Measurements from ENCODE around the gene SKAP2. TPM values are rescaled to one million over a fixed set of nuclear protein-coding genes. Genes with fewer than 3 reads are reported as not detected.

The SKAP2 gene
- polyA plus RNA-seq, 3 donors: 19.2 to 204 (median 158) TPM

DNA sequence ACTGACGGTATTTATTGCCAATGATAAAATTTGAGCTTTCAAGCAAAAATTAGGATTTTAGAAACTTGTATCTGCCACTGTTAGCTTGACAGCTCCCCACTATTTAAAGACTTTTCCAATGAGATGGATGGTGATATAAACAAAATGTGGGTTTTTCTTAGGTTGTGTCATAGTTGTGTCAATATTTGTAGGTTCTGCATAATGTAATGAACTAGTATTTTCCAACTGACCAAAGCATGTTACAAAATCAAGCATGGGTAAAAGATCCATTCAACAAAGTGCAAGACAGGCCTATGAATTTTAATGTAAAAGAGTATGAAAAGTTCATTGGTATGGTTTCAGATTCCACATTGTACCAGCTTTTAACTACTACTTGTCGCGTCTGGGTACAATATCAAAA lies 165.6 kb downstream of the SKAP2 start:
- Histone ChIP-seq H3K27me3 (ENCODE audit: control insufficient read depth in 2 of 2, insufficient read depth in 2 of 2, low read length in 2 of 2) (no peaks in the 10 kb centered on the region), H3K9ac (ENCODE audit: insufficient read depth, low read length, poor library complexity, severe bottlenecking) (no peak overlapping the region), H3K27ac (ENCODE audit: low read depth in 1 of 2, low read length in 2 of 2) (no peak overlapping the region), H4K20me1 (ENCODE audit: insufficient read depth, low read length) (peaks cover 3% of the 10 kb centered on the region), H3K36me3 (replicated peaks in 1 of 2; ENCODE audit: control insufficient read depth in 1 of 2, insufficient read depth in 2 of 2, low read length in 2 of 2) (peaks cover 2 to 27% of the 10 kb centered on the region in 2 donors), H3K4me3 (replicated peaks in 1 of 3; ENCODE audit: low read depth in 2 of 3, low read length in 3 of 3) (no peak overlapping the region), H3K4me2 (replicated peaks; ENCODE audit: extremely low read depth, low read length, poor library complexity, severe bottlenecking) (no peak overlapping the region), H3K79me2 (ENCODE audit: insufficient read depth, low read length) (no peaks in the 10 kb centered on the region), H3K9me3 (replicated peaks in 1 of 2; ENCODE audit: control insufficient read depth in 1 of 2, insufficient read depth in 1 of 2, low read length in 2 of 2) (no peaks in the 10 kb centered on the region), H3K4me1 (ENCODE audit: control insufficient read depth in 1 of 2, insufficient read depth in 2 of 2, low read length in 2 of 2) (no peaks in the 10 kb centered on the region), H2AFZ (ENCODE audit: insufficient read depth, low read depth, low read length, poor library complexity, severe bottlenecking) (no peak overlapping the region)
- no peak overlapping the region for H3K4me3 Mint-ChIP-seq
- H3K27me3 Mint-ChIP-seq (ENCODE audit: low read depth in 3 of 3): peaks cover 0 to 2% (median 0%) of the 10 kb centered on the region in 3 donors
- intact Hi-C loops (cut with micrococcal nuclease): no loop called here
- DNase-seq: no peak
- WGBS (ENCODE audit: insufficient coverage): no CpG with 5 or more reads among the region's 3 CpGs
- TF ChIP-seq, protein P1, sequence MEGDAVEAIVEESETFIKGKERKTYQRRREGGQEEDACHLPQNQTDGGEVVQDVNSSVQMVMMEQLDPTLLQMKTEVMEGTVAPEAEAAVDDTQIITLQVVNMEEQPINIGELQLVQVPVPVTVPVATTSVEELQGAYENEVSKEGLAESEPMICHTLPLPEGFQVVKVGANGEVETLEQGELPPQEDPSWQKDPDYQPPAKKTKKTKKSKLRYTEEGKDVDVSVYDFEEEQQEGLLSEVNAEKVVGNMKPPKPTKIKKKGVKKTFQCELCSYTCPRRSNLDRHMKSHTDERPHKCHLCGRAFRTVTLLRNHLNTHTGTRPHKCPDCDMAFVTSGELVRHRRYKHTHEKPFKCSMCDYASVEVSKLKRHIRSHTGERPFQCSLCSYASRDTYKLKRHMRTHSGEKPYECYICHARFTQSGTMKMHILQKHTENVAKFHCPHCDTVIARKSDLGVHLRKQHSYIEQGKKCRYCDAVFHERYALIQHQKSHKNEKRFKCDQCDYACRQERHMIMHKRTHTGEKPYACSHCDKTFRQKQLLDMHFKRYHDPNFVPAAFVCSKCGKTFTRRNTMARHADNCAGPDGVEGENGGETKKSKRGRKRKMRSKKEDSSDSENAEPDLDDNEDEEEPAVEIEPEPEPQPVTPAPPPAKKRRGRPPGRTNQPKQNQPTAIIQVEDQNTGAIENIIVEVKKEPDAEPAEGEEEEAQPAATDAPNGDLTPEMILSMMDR (IDR thresholded peaks at IDR 0.05): no peak
- no peaks in the 10 kb centered on the region for H3K9me3 Mint-ChIP-seq
- no peaks in the 10 kb centered on the region for H3K4me1 Mint-ChIP-seq
- peaks cover 21 to 23% of the 10 kb centered on the region in 2 donors for H3K36me3 Mint-ChIP-seq
- H3K27ac Mint-ChIP-seq: no peak overlapping the region

GRCh38 chr7:26698194-26698593 lies 166.2 kb downstream of the SKAP2 start:
- intact Hi-C loops (cut with micrococcal nuclease): no loop called here
- H3K4me1 ChIP-seq (ENCODE audit: control insufficient read depth in 1 of 2, insufficient read depth in 2 of 2, low read length in 2 of 2): no peaks in the 10 kb centered on the region
- no peak overlapping the region for H3K4me3 ChIP-seq (replicated peaks in 1 of 3; ENCODE audit: low read depth in 2 of 3, low read length in 3 of 3)
- H3K4me2 ChIP-seq (replicated peaks; ENCODE audit: extremely low read depth, low read length, poor library complexity, severe bottlenecking): no peak overlapping the region
- H3K36me3 Mint-ChIP-seq: peaks cover 21 to 23% of the 10 kb centered on the region in 2 donors
- no peak overlapping the region for H3K4me3 Mint-ChIP-seq
- WGBS (ENCODE audit: insufficient coverage): no CpG with 5 or more reads among the region's 1 CpG
- TF ChIP-seq, protein P1 (IDR thresholded peaks at IDR 0.05): no peak
- no peaks in the 10 kb centered on the region for H3K79me2 ChIP-seq (ENCODE audit: insufficient read depth, low read length)
- H3K27me3 ChIP-seq (ENCODE audit: control insufficient read depth in 2 of 2, insufficient read depth in 2 of 2, low read length in 2 of 2): no peaks in the 10 kb centered on the region
- H3K36me3 ChIP-seq (replicated peaks in 1 of 2; ENCODE audit: control insufficient read depth in 1 of 2, insufficient read depth in 2 of 2, low read length in 2 of 2): peaks cover 2 to 25% of the 10 kb centered on the region in 2 donors
- H3K9me3 Mint-ChIP-seq: no peaks in the 10 kb centered on the region
- H3K9ac ChIP-seq (ENCODE audit: insufficient read depth, low read length, poor library complexity, severe bottlenecking): no peak overlapping the region
- no peaks in the 10 kb centered on the region for H3K4me1 Mint-ChIP-seq
- DNase-seq: no peak
- no peaks in the 10 kb centered on the region for H3K9me3 ChIP-seq (replicated peaks in 1 of 2; ENCODE audit: control insufficient read depth in 1 of 2, insufficient read depth in 1 of 2, low read length in 2 of 2)
- no peak overlapping the region for H3K27ac ChIP-seq (ENCODE audit: low read depth in 1 of 2, low read length in 2 of 2)
- H3K27ac Mint-ChIP-seq: no peak overlapping the region
- peaks cover 3% of the 10 kb centered on the region for H4K20me1 ChIP-seq (ENCODE audit: insufficient read depth, low read length)
- no peak overlapping the region for H2AFZ ChIP-seq (ENCODE audit: insufficient read depth, low read depth, low read length, poor library complexity, severe bottlenecking)
- H3K27me3 Mint-ChIP-seq (ENCODE audit: low read depth in 3 of 3): peaks cover 0 to 2% (median 0%) of the 10 kb centered on the region in 3 donors

Data from CD14-positive monocyte (primary cell).